CD14-positive monocyte (primary cell): ENCODE data around the gene ZNF365. TPM values are rescaled to one million over a fixed set of nuclear protein-coding genes. Genes with fewer than 3 reads are reported as not detected.

ENCODE experiments used
- DNase-seq, 3 donors: peaks; one replicate each; pipeline ENCODE4 v3.0.0-alpha.2; 2011 to 2022
- H2AFZ ChIP-seq: 2 replicates; pipeline ENCODE4 v1.6.0; 2012; ENCODE audit warnings: mild to moderate bottlenecking, low read depth, low read length, inconsistent platforms; ENCODE audit not compliant: insufficient read depth, poor library complexity, severe bottlenecking
- H3K27ac ChIP-seq, 2 donors: 1 replicate in 1 of 2; 2 replicates in 1 of 2; pipeline ENCODE4 v1.5.1; 2012 to 2013; ENCODE audit warnings: low read length in 2 of 2, control low read depth in 1 of 2, inconsistent platforms in 1 of 2, low read depth in 1 of 2, mild to moderate bottlenecking in 1 of 2
- H3K27me3 ChIP-seq, 2 donors: one replicate each; pipeline versions ENCODE4 v1.6.0 to v1.6.1; 2011 to 2013; ENCODE audit warnings: low read length in 2 of 2; ENCODE audit not compliant: control insufficient read depth in 2 of 2, insufficient read depth in 2 of 2
- H3K36me3 ChIP-seq, 2 donors: replicated peaks in 1 of 2; 1 replicate in 1 of 2; 2 replicates in 1 of 2; pipeline versions ENCODE4 v1.5.1 to v1.6.1; 2012 to 2013; ENCODE audit warnings: low read length in 2 of 2, control low read depth in 1 of 2, inconsistent platforms in 1 of 2, mild to moderate bottlenecking in 1 of 2; ENCODE audit not compliant: insufficient read depth in 2 of 2, control insufficient read depth in 1 of 2
- H3K4me1 ChIP-seq, 2 donors: 1 replicate in 1 of 2; 2 replicates in 1 of 2; pipeline versions ENCODE4 v1.5.1 to v1.6.1; 2012 to 2013; ENCODE audit warnings: low read length in 2 of 2, control low read depth in 1 of 2, inconsistent platforms in 1 of 2, mild to moderate bottlenecking in 1 of 2, moderate library complexity in 1 of 2; ENCODE audit not compliant: insufficient read depth in 2 of 2, control insufficient read depth in 1 of 2
- H3K4me2 ChIP-seq: replicated peaks from 2 replicates; pipeline ENCODE3; 2012; ENCODE audit warnings: low read length, moderate library complexity, mild to moderate bottlenecking; ENCODE audit not compliant: poor library complexity, severe bottlenecking; ENCODE audit errors: extremely low read depth
- H3K4me3 ChIP-seq, 3 experiments: fragments of 200-600 bp in 1 of 3; sonication (generic) in 1 of 3; replicated peaks in 1 of 3; 1 replicate in 2 of 3; 2 replicates in 1 of 3; pipeline ENCODE4 v1.5.1; 2011 to 2013; ENCODE audit warnings: low read length in 3 of 3, mild to moderate bottlenecking in 3 of 3, control low read depth in 2 of 3, low read depth in 2 of 3, inconsistent platforms in 1 of 3, moderate library complexity in 1 of 3
- H3K79me2 ChIP-seq: 2 replicates; pipeline ENCODE4 v1.6.0; 2012; ENCODE audit warnings: mild to moderate bottlenecking, control low read depth, inconsistent platforms, low read length, moderate library complexity; ENCODE audit not compliant: insufficient read depth
- H3K9ac ChIP-seq: 2 replicates; pipeline ENCODE4 v1.6.0; 2017; ENCODE audit warnings: low read length, mild to moderate bottlenecking; ENCODE audit not compliant: insufficient read depth, poor library complexity, severe bottlenecking
- H3K9me3 ChIP-seq, 2 donors: replicated peaks in 1 of 2; 1 replicate in 1 of 2; 2 replicates in 1 of 2; pipeline versions ENCODE4 v1.5.1 to v1.6.1; 2012 to 2013; ENCODE audit warnings: low read length in 2 of 2, control low read depth in 1 of 2; ENCODE audit not compliant: control insufficient read depth in 1 of 2, insufficient read depth in 1 of 2
- H4K20me1 ChIP-seq: 2 replicates; pipeline ENCODE4 v1.6.0; 2012; ENCODE audit warnings: mild to moderate bottlenecking, low read length, control low read depth, moderate library complexity; ENCODE audit not compliant: insufficient read depth
- H3K27ac Mint-ChIP-seq, 7 donors: one replicate each; pipeline ENCODE4 v1.8.0; 2020; ENCODE audit warnings: mild to moderate bottlenecking in 7 of 7, mixed read lengths in 7 of 7, moderate library complexity in 6 of 7, inconsistent platforms in 2 of 7
- H3K27me3 Mint-ChIP-seq, 3 donors: one replicate each; pipeline ENCODE4 v1.8.0; 2021 to 2022; ENCODE audit warnings: low read depth in 3 of 3, mild to moderate bottlenecking in 3 of 3, mixed read lengths in 3 of 3, moderate library complexity in 3 of 3, inconsistent platforms in 1 of 3
- H3K36me3 Mint-ChIP-seq, 2 donors: one replicate each; pipeline ENCODE4 v1.8.0; 2020; ENCODE audit warnings: mixed read lengths in 2 of 2, inconsistent platforms in 1 of 2, mild to moderate bottlenecking in 1 of 2
- H3K4me1 Mint-ChIP-seq: one replicate; pipeline ENCODE4 v1.8.0; 2020; ENCODE audit warnings: mild to moderate bottlenecking, mixed read lengths
- H3K4me3 Mint-ChIP-seq, 2 donors: one replicate each; pipeline ENCODE4 v1.8.0; 2020; ENCODE audit warnings: mild to moderate bottlenecking in 2 of 2, mixed read lengths in 2 of 2, moderate library complexity in 1 of 2
- H3K9me3 Mint-ChIP-seq, 7 donors: one replicate each; pipeline ENCODE4 v1.8.0; 2020 to 2022; ENCODE audit warnings: mixed read lengths in 7 of 7, mild to moderate bottlenecking in 6 of 7, moderate library complexity in 6 of 7, inconsistent platforms in 2 of 7
- WGBS: methylation state at CpG from one replicate; pipeline ENCODE4 v1.1.5; 2013; ENCODE audit warnings: missing lambda C conversion rate; ENCODE audit not compliant: insufficient coverage; 5-methylcytosine and 5-hydroxymethylcytosine counted together
- intact Hi-C, 2 donors: fragments of 100-400 bp; cut with micrococcal nuclease; formaldehyde crosslinking; loops; one replicate each; pipeline versions ENCODE4 v1.15.0 to v1.15.1; 2023
- polyA plus RNA-seq, 3 donors: library from polyadenylated mRNA; depleted of rRNA in 1 of 3; unstranded in 2 of 3; stranded (reverse) in 1 of 3; fragments of 300-500 nt in 2 of 3; fragments of >200 nt in 1 of 3; fragmentation: Illumina TruSeq in 2 of 3; gene quantifications; 1 replicate in 2 of 3; 2 replicates in 1 of 3; pipeline ENCODE4 v1.2.3, GENCODE V29; 2012 to 2021
- TF ChIP-seq, protein P1 (sequence below): fragments of 200-600 bp; IDR thresholded peaks from one replicate; pipeline ENCODE4 v1.8.0; 2022; ENCODE audit warnings: antibody characterized with exemption, mild to moderate bottlenecking

Gene ZNF365
- polyA plus RNA-seq, 3 donors, result not detected

DNA sequence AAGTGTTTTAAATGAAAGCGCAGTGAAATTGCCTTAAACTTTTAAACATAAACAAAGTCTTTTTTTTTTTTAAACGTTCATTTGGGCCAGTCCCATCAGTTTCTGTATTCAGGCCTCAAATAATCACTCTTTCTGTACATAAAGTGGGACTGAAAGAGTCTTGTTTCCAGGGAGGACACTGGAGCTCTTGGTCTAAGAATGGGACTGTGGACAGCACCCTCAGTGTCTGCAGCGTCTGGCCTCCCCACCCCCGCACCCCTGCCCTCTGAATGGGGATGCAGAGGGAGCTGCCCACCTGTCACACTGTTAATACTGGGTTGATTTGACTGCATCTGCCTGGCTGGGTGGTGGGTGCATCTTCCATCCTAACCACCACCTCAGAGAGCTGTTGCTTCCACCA is 5.2 kb downstream of the ZNF365 start:
- Histone ChIP-seq H3K36me3 (no peaks in the 10 kb centered on the region), H4K20me1 (no peaks in the 10 kb centered on the region), H3K27me3 (peaks cover 17 to 19% of the 10 kb centered on the region in 2 donors), H3K4me1 (peaks cover 3 to 4% of the 10 kb centered on the region in 2 donors), H3K4me2 (no peak overlapping the region), H3K79me2 (no peaks in the 10 kb centered on the region), H3K4me3 (no peak overlapping the region), H3K9me3 (peaks cover 0 to 6% of the 10 kb centered on the region in 2 donors), H2AFZ (no peak overlapping the region), H3K27ac (no peak overlapping the region), H3K9ac (no peak overlapping the region)
- H3K27me3 Mint-ChIP-seq, result peaks cover 18 to 25% (median 23%) of the 10 kb centered on the region in 3 donors
- TF ChIP-seq, protein P1, sequence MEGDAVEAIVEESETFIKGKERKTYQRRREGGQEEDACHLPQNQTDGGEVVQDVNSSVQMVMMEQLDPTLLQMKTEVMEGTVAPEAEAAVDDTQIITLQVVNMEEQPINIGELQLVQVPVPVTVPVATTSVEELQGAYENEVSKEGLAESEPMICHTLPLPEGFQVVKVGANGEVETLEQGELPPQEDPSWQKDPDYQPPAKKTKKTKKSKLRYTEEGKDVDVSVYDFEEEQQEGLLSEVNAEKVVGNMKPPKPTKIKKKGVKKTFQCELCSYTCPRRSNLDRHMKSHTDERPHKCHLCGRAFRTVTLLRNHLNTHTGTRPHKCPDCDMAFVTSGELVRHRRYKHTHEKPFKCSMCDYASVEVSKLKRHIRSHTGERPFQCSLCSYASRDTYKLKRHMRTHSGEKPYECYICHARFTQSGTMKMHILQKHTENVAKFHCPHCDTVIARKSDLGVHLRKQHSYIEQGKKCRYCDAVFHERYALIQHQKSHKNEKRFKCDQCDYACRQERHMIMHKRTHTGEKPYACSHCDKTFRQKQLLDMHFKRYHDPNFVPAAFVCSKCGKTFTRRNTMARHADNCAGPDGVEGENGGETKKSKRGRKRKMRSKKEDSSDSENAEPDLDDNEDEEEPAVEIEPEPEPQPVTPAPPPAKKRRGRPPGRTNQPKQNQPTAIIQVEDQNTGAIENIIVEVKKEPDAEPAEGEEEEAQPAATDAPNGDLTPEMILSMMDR, result no peak
- no peak overlapping the region for H3K4me3 Mint-ChIP-seq
- no peak overlapping the region for H3K27ac Mint-ChIP-seq
- H3K4me1 Mint-ChIP-seq, result peaks cover 8% of the 10 kb centered on the region
- no peaks in the 10 kb centered on the region for H3K36me3 Mint-ChIP-seq
- WGBS, result no CpG with 5 or more reads among the region's 4 CpGs
- intact Hi-C loops, result no loop called here
- DNase-seq, result no peak
- H3K9me3 Mint-ChIP-seq, result peaks cover 0 to 5% (median 3%) of the 10 kb centered on the region in 7 donors

DNA sequence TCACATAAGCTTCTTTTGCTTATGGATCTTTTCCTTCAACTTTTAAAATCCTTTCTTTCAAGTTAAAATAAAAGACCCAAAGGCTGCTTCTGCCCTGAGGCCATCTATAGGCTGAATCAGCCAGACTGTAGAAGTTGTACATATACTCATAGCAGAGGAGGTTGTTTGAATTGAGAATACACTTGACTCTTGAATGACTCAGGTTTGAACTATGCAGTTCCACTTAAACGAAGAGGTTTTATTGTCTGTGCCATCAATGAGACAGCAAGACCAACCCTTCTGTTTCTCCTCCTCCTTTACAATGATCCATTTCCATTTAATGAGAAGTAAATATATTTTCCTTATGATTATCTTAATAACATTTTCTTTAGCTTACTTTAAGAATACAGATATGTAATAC is 5.8 kb downstream of the ZNF365 start:
- H3K27me3 ChIP-seq, result peaks cover 11 to 13% of the 10 kb centered on the region in 2 donors
- H3K27ac Mint-ChIP-seq, result no peak overlapping the region
- no peaks in the 10 kb centered on the region for H3K79me2 ChIP-seq
- intact Hi-C loops, result no loop called here
- no peak overlapping the region for H2AFZ ChIP-seq
- H3K27ac ChIP-seq, result no peak overlapping the region
- H3K4me2 ChIP-seq, result no peak overlapping the region
- peaks cover 5% of the 10 kb centered on the region for H3K4me1 Mint-ChIP-seq
- no peak for DNase-seq
- H3K9me3 ChIP-seq, result peaks cover 0 to under 1% of the 10 kb centered on the region in 2 donors
- peaks cover 13 to 19% (median 17%) of the 10 kb centered on the region in 3 donors for H3K27me3 Mint-ChIP-seq
- no peak overlapping the region for H3K4me3 ChIP-seq
- H3K4me1 ChIP-seq, result no peaks in the 10 kb centered on the region
- H3K9me3 Mint-ChIP-seq, result peaks cover 0 to 4% (median 0%) of the 10 kb centered on the region in 7 donors
- no CpG with 5 or more reads among the region's 1 CpG for WGBS
- TF ChIP-seq, protein P1, result no peak
- H3K36me3 Mint-ChIP-seq, result no peaks in the 10 kb centered on the region
- no peaks in the 10 kb centered on the region for H3K36me3 ChIP-seq
- no peaks in the 10 kb centered on the region for H4K20me1 ChIP-seq
- H3K4me3 Mint-ChIP-seq, result no peak overlapping the region
- no peak overlapping the region for H3K9ac ChIP-seq
